Measurements from ENCODE around the gene PPP2R5C. TPM values are rescaled to one million over a fixed set of nuclear protein-coding genes. Genes with fewer than 3 reads are reported as not detected.

PPP2R5C gene
- total RNA-seq, 1 experiment from 2014 or later, result 96.1 TPM

DNA sequence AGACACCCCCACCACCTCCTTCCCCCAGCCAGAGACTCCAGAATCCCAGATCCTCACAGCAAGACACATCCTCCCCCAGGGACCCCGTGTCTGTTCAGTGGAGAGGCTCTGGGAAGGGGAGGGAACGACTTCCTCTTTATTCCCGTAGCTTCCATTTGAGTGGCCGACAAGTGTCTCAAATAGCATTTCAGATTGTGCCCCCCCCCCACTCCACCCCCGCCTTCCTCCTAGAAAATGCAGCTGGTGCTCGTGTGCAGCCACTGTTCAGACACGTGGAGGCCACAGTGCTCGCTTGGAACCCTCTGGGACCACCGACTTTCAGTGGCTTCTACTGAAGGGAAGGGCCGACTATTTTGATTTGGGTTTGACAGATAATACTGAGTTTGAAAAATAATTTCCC lies 14.3 kb downstream of the PPP2R5C start:
- Histone ChIP-seq H3K27me3 (ENCODE audit: low read length) (no peaks in the 10 kb centered on the region), H3K4me2 (ENCODE audit: low read length) (no peak overlapping the region), H3K36me3 (ENCODE audit: low read depth, low read length) (no peaks in the 10 kb centered on the region), H3K9ac (ENCODE audit: low read length) (no peak overlapping the region), H3F3A (ENCODE audit: low read length, unreplicated experiment) (peaks cover 4% of the 10 kb centered on the region), H3K4me3 (ENCODE audit: low read length) (no peak overlapping the region), H3K4me1 (ENCODE audit: insufficient read depth, low read length) (peaks cover 18% of the 10 kb centered on the region), H4K20me1 (ENCODE audit: low read length) (no peaks in the 10 kb centered on the region), H3K27ac (ENCODE audit: low read length) (no peak overlapping the region), H3K9me2 (replicated peaks; ENCODE audit: low read length) (no peaks in the 10 kb centered on the region), H2AFZ (ENCODE audit: low read length) (no peak overlapping the region), H3K9me3 (ENCODE audit: low read length) (no peaks in the 10 kb centered on the region), H3K79me2 (ENCODE audit: low read length) (no peaks in the 10 kb centered on the region)
- no TSS peak for BruUV-seq (replicated peaks)
- ChIA-PET POLR2A (ENCODE audit: unreplicated experiment) (no interaction called here), CTCF (no interaction called here)
- no peak for ATAC-seq
- intact Hi-C loops (cut with micrococcal nuclease), result no loop called here
- DNase-seq, result no peak
- TF ChIP-seq EZH2 (IDR thresholded peaks at IDR 0.05; ENCODE audit: low read length, unreplicated experiment) (no peak), EZH2phosphoT487 (IDR thresholded peaks at IDR 0.05; ENCODE audit: borderline replicate concordance, low read length) (no peak)
- TF ChIP-seq, protein P1, sequence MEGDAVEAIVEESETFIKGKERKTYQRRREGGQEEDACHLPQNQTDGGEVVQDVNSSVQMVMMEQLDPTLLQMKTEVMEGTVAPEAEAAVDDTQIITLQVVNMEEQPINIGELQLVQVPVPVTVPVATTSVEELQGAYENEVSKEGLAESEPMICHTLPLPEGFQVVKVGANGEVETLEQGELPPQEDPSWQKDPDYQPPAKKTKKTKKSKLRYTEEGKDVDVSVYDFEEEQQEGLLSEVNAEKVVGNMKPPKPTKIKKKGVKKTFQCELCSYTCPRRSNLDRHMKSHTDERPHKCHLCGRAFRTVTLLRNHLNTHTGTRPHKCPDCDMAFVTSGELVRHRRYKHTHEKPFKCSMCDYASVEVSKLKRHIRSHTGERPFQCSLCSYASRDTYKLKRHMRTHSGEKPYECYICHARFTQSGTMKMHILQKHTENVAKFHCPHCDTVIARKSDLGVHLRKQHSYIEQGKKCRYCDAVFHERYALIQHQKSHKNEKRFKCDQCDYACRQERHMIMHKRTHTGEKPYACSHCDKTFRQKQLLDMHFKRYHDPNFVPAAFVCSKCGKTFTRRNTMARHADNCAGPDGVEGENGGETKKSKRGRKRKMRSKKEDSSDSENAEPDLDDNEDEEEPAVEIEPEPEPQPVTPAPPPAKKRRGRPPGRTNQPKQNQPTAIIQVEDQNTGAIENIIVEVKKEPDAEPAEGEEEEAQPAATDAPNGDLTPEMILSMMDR (conservative IDR thresholded peaks at IDR 0.05; ENCODE audit: low read depth, low read length), result no peak

DNA sequence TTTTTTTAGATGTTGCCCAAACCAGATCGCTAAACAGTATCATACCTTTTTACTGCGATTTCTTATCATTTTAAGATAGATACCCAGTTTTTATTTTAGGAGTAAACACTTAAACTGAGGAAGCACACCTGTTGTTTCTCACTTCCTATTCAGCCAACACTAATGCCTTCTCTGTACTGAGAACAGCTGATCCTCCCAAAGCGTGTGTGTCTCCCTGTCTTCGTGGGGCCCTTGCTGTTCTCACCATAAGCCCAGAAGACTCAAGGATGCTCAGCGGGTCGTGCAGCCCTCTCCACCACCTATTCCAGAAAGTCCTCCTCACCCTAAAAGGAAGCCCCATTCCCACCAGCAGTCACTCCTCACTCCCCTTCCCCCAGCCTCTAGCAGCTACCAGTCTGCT lies 14.8 kb downstream of the PPP2R5C start:
- no peak for TF ChIP-seq EZH2phosphoT487 (IDR thresholded peaks at IDR 0.05; ENCODE audit: borderline replicate concordance, low read length)
- no peak for TF ChIP-seq EZH2 (IDR thresholded peaks at IDR 0.05; ENCODE audit: low read length, unreplicated experiment)
- TF ChIP-seq, protein P1 (conservative IDR thresholded peaks at IDR 0.05; ENCODE audit: low read depth, low read length), result no peak
- Histone ChIP-seq H3K79me2 (ENCODE audit: low read length) (no peaks in the 10 kb centered on the region), H3K9me3 (ENCODE audit: low read length) (no peaks in the 10 kb centered on the region), H3K27ac (ENCODE audit: low read length) (no peak overlapping the region), H3K4me3 (ENCODE audit: low read length) (no peak overlapping the region), H4K20me1 (ENCODE audit: low read length) (no peaks in the 10 kb centered on the region), H2AFZ (ENCODE audit: low read length) (no peak overlapping the region), H3K27me3 (ENCODE audit: low read length) (no peaks in the 10 kb centered on the region), H3K9ac (ENCODE audit: low read length) (no peak overlapping the region), H3K9me2 (replicated peaks; ENCODE audit: low read length) (no peaks in the 10 kb centered on the region), H3K36me3 (ENCODE audit: low read depth, low read length) (no peaks in the 10 kb centered on the region), H3F3A (ENCODE audit: low read length, unreplicated experiment) (peaks cover 4% of the 10 kb centered on the region), H3K4me2 (ENCODE audit: low read length) (no peak overlapping the region), H3K4me1 (ENCODE audit: insufficient read depth, low read length) (peaks cover 18% of the 10 kb centered on the region)
- BruUV-seq (replicated peaks), result no TSS peak
- intact Hi-C loops (cut with micrococcal nuclease), result no loop called here
- DNase-seq, result no peak
- CTCF ChIA-PET, result no interaction called here
- no peak for ATAC-seq
- POLR2A ChIA-PET (ENCODE audit: unreplicated experiment), result no interaction called here

DNA sequence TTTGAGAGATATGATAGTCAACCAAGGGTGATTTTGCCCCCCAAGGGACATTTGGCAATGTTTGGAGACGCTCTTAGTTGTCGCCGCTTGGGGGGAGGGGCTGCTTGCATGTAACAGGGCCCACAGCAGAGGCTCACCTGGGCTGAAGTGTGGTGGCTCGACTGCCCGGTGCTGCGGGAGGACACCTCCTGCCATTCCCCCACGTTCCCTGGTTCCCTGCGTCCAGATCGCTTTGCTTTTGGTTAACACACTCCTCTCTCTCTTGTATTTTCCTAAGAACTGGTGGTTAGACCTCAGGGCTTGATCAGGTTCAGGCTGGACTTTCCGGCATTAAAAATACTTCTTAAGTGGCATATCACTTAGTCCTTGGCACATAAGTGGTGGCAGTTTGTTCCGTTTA lies 18.9 kb downstream of the PPP2R5C start:
- ATAC-seq (no peak), DNase-seq (no peak)
- Histone ChIP-seq H3K4me1 (ENCODE audit: insufficient read depth, low read length) (no peaks in the 10 kb centered on the region), H3K4me2 (ENCODE audit: low read length) (no peak overlapping the region), H3K4me3 (ENCODE audit: low read length) (no peak overlapping the region), H2AFZ (ENCODE audit: low read length) (no peak overlapping the region), H3K27me3 (ENCODE audit: low read length) (no peaks in the 10 kb centered on the region), H3K79me2 (ENCODE audit: low read length) (no peaks in the 10 kb centered on the region), H3K27ac (ENCODE audit: low read length) (no peak overlapping the region), H4K20me1 (ENCODE audit: low read length) (no peaks in the 10 kb centered on the region), H3F3A (ENCODE audit: low read length, unreplicated experiment) (no peaks in the 10 kb centered on the region), H3K36me3 (ENCODE audit: low read depth, low read length) (no peaks in the 10 kb centered on the region), H3K9ac (ENCODE audit: low read length) (no peak overlapping the region), H3K9me3 (ENCODE audit: low read length) (no peaks in the 10 kb centered on the region), H3K9me2 (replicated peaks; ENCODE audit: low read length) (no peaks in the 10 kb centered on the region)
- intact Hi-C loops (cut with micrococcal nuclease), result no loop called here
- BruUV-seq (replicated peaks), result no TSS peak
- ChIA-PET POLR2A (ENCODE audit: unreplicated experiment) (no interaction called here), CTCF (no interaction called here)
- TF ChIP-seq, protein P1 (conservative IDR thresholded peaks at IDR 0.05; ENCODE audit: low read depth, low read length), result no peak
- TF ChIP-seq EZH2phosphoT487 (IDR thresholded peaks at IDR 0.05; ENCODE audit: borderline replicate concordance, low read length), result no peak
- TF ChIP-seq EZH2 (IDR thresholded peaks at IDR 0.05; ENCODE audit: low read length, unreplicated experiment), result no peak
